Uterus (tissue), 4 donors: ENCODE measurements around the gene NXNL2. TPM values are rescaled to one million over a fixed set of nuclear protein-coding genes. Genes with fewer than 3 reads are reported as not detected.

Experiments
- DNase-seq, 2 donors: peaks; one replicate each; pipeline ENCODE4 v3.0.0-alpha.2; 2019 to 2020
- H3K27ac ChIP-seq, 2 donors: fragments of 200-600 bp; sonication (generic); 1 replicate in 1 of 2; 2 replicates in 1 of 2; pipeline ENCODE4 v1.5.1; 2016 to 2018
- H3K27me3 ChIP-seq, 2 donors: fragments of 200-600 bp; sonication (generic); one replicate each; pipeline ENCODE4 v1.5.1; 2018 to 2019; ENCODE audit warnings: control low read depth in 1 of 2
- H3K36me3 ChIP-seq, 2 donors: fragments of 200-600 bp; sonication (generic); one replicate each; pipeline ENCODE4 v1.5.1; 2019; ENCODE audit warnings: control low read depth in 1 of 2
- H3K4me1 ChIP-seq, 2 donors: fragments of 200-600 bp; sonication (generic); one replicate each; pipeline ENCODE4 v1.5.1; 2018 to 2019; ENCODE audit warnings: control low read depth in 1 of 2
- H3K4me3 ChIP-seq, 2 donors: fragments of 200-600 bp; sonication (generic); 1 replicate in 1 of 2; 2 replicates in 1 of 2; pipeline ENCODE4 v1.5.1; 2018 to 2019; ENCODE audit warnings: mild to moderate bottlenecking in 1 of 2
- H3K9me3 ChIP-seq, 2 donors: fragments of 200-600 bp; sonication (generic); one replicate each; pipeline ENCODE4 v1.5.1; 2019; ENCODE audit warnings: control low read depth in 1 of 2
- POLR2A ChIP-seq, 2 donors: fragments of 450-650 bp; IDR thresholded peaks; one replicate each; pipeline ENCODE4 v1.6.1; 2016; ENCODE audit warnings: antibody characterized with exemption in 2 of 2, mild to moderate bottlenecking in 1 of 2, moderate library complexity in 1 of 2
- intact Hi-C: fragments of 100-400 bp; cut with DNase I; formaldehyde crosslinking; loops from one replicate; pipeline ENCODE4 v1.15.1; 2023; ENCODE audit warnings: low total_unique reads
- total RNA-seq, 4 donors: library from RNA; depleted of rRNA in 3 of 4; stranded (reverse); fragments of >200 nt in 3 of 4; gene quantifications; one replicate each; pipeline versions ENCODE4 v1.1.0 to v1.2.4, GENCODE V29; 2014 to 2023
- TF ChIP-seq, protein P1 (sequence below), 4 experiments: fragments of 200-600 bp in 2 of 4; fragments of 450-650 bp in 2 of 4; sonication (generic) in 2 of 4; IDR thresholded peaks; one replicate each; pipeline ENCODE4 v1.5.1; 2016 to 2019; ENCODE audit warnings: antibody characterized with exemption in 4 of 4, mild to moderate bottlenecking in 2 of 4, moderate library complexity in 1 of 4
- donor health status: DM: yes; HTN: yes; CAD: no.

The NXNL2 gene
- total RNA-seq, 4 donors from 2014 or later: 2.0 to 32.4 (median 9.7) TPM

DNA sequence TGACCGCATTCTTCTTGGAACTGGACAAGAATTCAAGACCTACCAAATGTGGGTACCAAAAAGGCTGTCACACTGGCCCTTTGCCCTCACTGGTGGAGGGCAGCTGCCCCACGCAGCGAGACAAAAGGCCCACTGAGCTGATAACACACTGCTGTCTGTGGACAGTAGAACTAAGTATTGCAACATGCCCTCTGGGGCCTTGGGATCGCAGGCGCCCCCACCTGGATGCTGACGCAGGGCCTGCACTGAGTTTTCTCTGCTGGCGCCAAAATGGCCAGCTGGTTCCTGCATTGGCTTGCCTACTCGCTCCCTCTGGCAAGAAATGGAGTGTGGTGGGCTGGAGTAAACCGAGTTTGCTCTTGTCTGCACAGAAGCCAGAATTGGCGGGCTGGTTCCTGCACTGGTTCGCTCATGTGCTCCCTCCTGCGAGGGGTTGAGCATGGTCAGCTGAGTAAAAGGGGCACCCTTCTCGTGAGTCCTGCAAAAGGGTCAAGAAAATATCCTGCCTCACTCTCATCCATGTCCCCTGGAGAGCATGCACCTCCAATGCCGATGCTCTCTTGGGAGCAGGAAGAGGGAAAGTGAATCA is 55.7 kb downstream of the NXNL2 start:
- no peak overlapping the region for H3K4me3 ChIP-seq
- intact Hi-C loops: loop anchor here (5.0 kb wide), 1 partner anchor 412 kb away; no protein-coding TSS in a partner anchor
- no peaks in the 10 kb centered on the region for H3K9me3 ChIP-seq
- H3K27me3 ChIP-seq: no peaks in the 10 kb centered on the region
- TF ChIP-seq POLR2A (IDR thresholded peaks at IDR 0.05): no peak
- TF ChIP-seq, protein P1, sequence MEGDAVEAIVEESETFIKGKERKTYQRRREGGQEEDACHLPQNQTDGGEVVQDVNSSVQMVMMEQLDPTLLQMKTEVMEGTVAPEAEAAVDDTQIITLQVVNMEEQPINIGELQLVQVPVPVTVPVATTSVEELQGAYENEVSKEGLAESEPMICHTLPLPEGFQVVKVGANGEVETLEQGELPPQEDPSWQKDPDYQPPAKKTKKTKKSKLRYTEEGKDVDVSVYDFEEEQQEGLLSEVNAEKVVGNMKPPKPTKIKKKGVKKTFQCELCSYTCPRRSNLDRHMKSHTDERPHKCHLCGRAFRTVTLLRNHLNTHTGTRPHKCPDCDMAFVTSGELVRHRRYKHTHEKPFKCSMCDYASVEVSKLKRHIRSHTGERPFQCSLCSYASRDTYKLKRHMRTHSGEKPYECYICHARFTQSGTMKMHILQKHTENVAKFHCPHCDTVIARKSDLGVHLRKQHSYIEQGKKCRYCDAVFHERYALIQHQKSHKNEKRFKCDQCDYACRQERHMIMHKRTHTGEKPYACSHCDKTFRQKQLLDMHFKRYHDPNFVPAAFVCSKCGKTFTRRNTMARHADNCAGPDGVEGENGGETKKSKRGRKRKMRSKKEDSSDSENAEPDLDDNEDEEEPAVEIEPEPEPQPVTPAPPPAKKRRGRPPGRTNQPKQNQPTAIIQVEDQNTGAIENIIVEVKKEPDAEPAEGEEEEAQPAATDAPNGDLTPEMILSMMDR (IDR thresholded peaks at IDR 0.05): no peak
- H3K4me1 ChIP-seq: no peaks in the 10 kb centered on the region
- no peak overlapping the region for H3K27ac ChIP-seq
- no peaks in the 10 kb centered on the region for H3K36me3 ChIP-seq
- DNase-seq: no peak

DNA sequence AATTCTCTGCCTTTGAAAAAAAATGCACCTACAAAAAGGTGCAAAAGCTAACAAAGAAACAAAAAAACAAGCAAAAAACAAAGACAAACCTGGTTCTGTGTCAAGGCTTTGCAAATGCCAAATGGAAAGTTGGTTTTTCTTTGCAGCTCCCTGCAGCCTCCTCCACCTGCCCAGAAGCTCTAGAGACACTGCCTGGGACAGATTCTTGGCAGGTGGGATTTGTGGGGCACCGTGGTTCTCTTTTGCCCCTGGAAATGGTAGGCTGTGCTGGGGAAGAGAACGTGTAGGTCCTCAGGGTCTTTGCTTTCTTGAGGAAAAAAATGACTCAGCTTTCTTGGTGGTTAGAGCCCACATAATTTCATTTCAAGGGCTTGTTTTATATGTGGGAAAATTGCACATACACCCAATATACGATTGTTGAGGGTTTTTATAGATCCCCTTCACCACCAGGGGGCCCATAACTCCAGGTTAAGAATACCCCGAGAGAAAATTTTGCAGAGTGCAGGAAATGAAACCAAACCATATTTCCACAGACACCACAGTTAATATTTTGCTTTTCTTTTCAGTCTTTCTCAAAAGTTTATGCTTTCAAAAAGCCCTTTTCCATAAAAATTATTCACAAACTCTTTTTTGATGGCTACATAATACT is 58.7 kb downstream of the NXNL2 start:
- Histone ChIP-seq H3K27ac (no peak overlapping the region), H3K4me1 (no peaks in the 10 kb centered on the region), H3K27me3 (no peaks in the 10 kb centered on the region), H3K36me3 (no peaks in the 10 kb centered on the region), H3K4me3 (no peak overlapping the region), H3K9me3 (no peaks in the 10 kb centered on the region)
- TF ChIP-seq, protein P1 (IDR thresholded peaks at IDR 0.05): peak; percentile 68 to 79 (median 76)
- TF ChIP-seq POLR2A (IDR thresholded peaks at IDR 0.05): no peak
- intact Hi-C loops: loop anchor here (5.0 kb wide), 1 partner anchor 409 kb away; no protein-coding TSS in a partner anchor
- peak; percentile 64 to 77 for DNase-seq

Other genes with a start within 250 kb of the NXNL2 start
- gene SPIN1, start 146.7 kb upstream of the NXNL2 start, total RNA-seq: 100 to 1,000 TPM in 3 of 4 donors, 10 to 100 TPM in 1; 55.8 to 388 (median 127) TPM